ENCODE results near the gene BMAL1. TPM values are rescaled to one million over a fixed set of nuclear protein-coding genes. Genes with fewer than 3 reads are reported as not detected.
"Not testable (repeated sequence)": the region's sequence is repeated elsewhere in the genome, so short reads cannot be mapped to it uniquely, and the experiment has no call there.

BMAL1 gene
- total RNA-seq, 3 donors from 2014 or later (not counting 1 experiment from before 2014, with no cell fraction given) = 142 to 162 (median 145) TPM

DNA sequence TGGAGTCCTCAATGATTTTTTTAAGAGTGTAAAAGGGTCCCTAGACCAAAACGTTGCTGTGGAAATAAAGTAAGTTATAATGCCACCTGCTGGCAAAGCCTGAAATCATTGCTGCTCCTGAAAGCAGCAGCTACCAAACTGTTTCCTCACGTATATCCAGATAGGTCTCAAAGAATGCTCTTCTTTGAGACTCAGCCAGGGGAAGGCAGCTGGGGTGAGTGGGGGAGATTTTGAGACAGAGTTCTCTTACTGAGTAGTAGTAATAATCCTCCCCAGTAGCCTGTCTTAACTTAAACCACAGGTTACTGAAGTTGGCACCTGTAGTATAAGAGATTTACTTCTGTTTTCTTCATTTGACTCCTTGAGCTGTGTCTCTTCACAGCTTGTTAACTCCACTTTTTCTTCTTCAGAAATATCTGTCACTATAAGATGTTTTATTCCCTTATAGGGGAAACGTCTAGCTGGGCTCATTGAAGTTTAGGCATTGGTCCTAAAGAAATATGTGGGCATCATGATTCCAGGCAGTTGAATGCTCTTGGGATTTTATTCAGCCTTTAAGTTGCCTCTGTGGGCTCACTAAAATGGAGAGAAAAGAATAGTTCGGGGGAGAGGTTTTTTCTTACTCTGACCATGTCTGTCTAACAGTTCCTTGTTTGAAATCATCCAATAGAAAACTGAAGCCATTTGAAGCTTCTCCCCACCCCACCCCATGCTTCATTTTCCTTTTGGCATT, 107.5 kb downstream of the BMAL1 start:
- no peak overlapping the region for H3K27ac ChIP-seq (ENCODE audit: low read length)
- H3K27me3 ChIP-seq (ENCODE audit: control insufficient read depth, insufficient read depth, low read length) = no peaks in the 10 kb centered on the region
- Mint-ChIP-seq H3K4me1 (peaks cover 7 to 11% of the 10 kb centered on the region in 2 donors), H3K36me3 (peaks cover 36% of the 10 kb centered on the region), H3K4me3 (no peak overlapping the region), H3K27me3 (ENCODE audit: low read depth in 2 of 2) (no peaks in the 10 kb centered on the region), H3K27ac (peak overlapping the region; percentile 30 to 78), H3K9me3 (no peaks in the 10 kb centered on the region)
- WGBS (ENCODE audit: insufficient coverage) = 37% methylated on average over 3 of the region's 4 CpGs
- no peaks in the 10 kb centered on the region for H3K4me1 ChIP-seq (ENCODE audit: control insufficient read depth, insufficient read depth, low read length)
- TF ChIP-seq CTCF (IDR thresholded peaks at IDR 0.05) = peak; percentile 43
- ATAC-seq (peak in 1 of 3 donors; percentile 35), DNase-seq (peak in 1 of 2 donors; percentile 54)
- H3K36me3 ChIP-seq (ENCODE audit: control insufficient read depth, insufficient read depth, low read length) = peaks cover 91% of the 10 kb centered on the region
- no peaks in the 10 kb centered on the region for H3K9me3 ChIP-seq (ENCODE audit: control insufficient read depth, insufficient read depth, low read length)
- intact Hi-C loops (cut with micrococcal nuclease) = no loop called here
- no peak overlapping the region for H3K4me3 ChIP-seq (ENCODE audit: low read length)

GRCh38 chr11:13386567-13386966, 109.0 kb downstream of the BMAL1 start:
- no peak overlapping the region for H3K27ac ChIP-seq (ENCODE audit: low read length)
- no peaks in the 10 kb centered on the region for H3K9me3 ChIP-seq (ENCODE audit: control insufficient read depth, insufficient read depth, low read length)
- H3K9me3 Mint-ChIP-seq = no peaks in the 10 kb centered on the region
- no peaks in the 10 kb centered on the region for H3K27me3 Mint-ChIP-seq (ENCODE audit: low read depth in 2 of 2)
- DNase-seq (no peak), ATAC-seq (no peak)
- H3K36me3 Mint-ChIP-seq = peaks cover 28% of the 10 kb centered on the region
- H3K4me3 Mint-ChIP-seq = no peak overlapping the region
- WGBS (ENCODE audit: insufficient coverage) = 90% methylated on average over 2 of the region's 2 CpGs
- peaks cover 5 to 7% of the 10 kb centered on the region in 2 donors for H3K4me1 Mint-ChIP-seq
- H3K27ac Mint-ChIP-seq = peak overlapping the region; percentile 30 to 39
- no peaks in the 10 kb centered on the region for H3K27me3 ChIP-seq (ENCODE audit: control insufficient read depth, insufficient read depth, low read length)
- intact Hi-C loops (cut with micrococcal nuclease) = no loop called here
- peaks cover 80% of the 10 kb centered on the region for H3K36me3 ChIP-seq (ENCODE audit: control insufficient read depth, insufficient read depth, low read length)
- no peak overlapping the region for H3K4me3 ChIP-seq (ENCODE audit: low read length)
- H3K4me1 ChIP-seq (ENCODE audit: control insufficient read depth, insufficient read depth, low read length) = no peaks in the 10 kb centered on the region
- no peak for TF ChIP-seq CTCF (IDR thresholded peaks at IDR 0.05)

GRCh38 chr11:13388741-13389140, 111.2 kb downstream of the BMAL1 start:
- WGBS (ENCODE audit: insufficient coverage) = 100% methylated on average over 3 of the region's 5 CpGs
- Mint-ChIP-seq H3K4me1 (peaks cover 0 to 9% of the 10 kb centered on the region in 2 donors), H3K27me3 (ENCODE audit: low read depth in 2 of 2) (no peaks in the 10 kb centered on the region), H3K27ac (peak overlapping the region; percentile 19 to 65), H3K9me3 (no peaks in the 10 kb centered on the region), H3K36me3 (peaks cover 17% of the 10 kb centered on the region), H3K4me3 (no peak overlapping the region)
- Histone ChIP-seq H3K27ac (ENCODE audit: low read length) (no peak overlapping the region), H3K27me3 (ENCODE audit: control insufficient read depth, insufficient read depth, low read length) (no peaks in the 10 kb centered on the region), H3K4me1 (ENCODE audit: control insufficient read depth, insufficient read depth, low read length) (no peaks in the 10 kb centered on the region), H3K4me3 (ENCODE audit: low read length) (no peak overlapping the region), H3K36me3 (ENCODE audit: control insufficient read depth, insufficient read depth, low read length) (peaks cover 63% of the 10 kb centered on the region), H3K9me3 (ENCODE audit: control insufficient read depth, insufficient read depth, low read length) (no peaks in the 10 kb centered on the region)
- DNase-seq = no peak
- ATAC-seq = no peak
- TF ChIP-seq CTCF (IDR thresholded peaks at IDR 0.05) = no peak
- intact Hi-C loops (cut with micrococcal nuclease) = no loop called here

DNA sequence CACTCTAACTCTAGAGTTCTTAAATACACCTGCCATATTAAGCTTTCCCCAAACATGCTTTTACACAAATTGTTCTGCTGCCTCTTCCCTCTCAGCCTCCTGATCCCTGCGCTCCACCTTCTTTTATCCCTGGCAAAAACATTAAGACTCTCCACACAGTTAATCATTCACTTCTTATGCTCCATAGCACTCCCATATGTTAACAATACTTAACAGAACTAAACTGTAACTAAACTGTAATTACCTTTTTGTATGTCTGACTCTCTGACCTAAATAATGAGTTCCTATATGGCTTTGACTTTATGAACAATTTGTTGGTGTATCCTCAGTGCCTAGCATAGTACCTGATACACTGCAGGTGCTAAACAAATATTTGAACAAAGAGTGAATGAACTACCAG, 113.6 kb downstream of the BMAL1 start:
- Mint-ChIP-seq H3K27ac (peak overlapping the region; percentile 9 to 19), H3K27me3 (ENCODE audit: low read depth in 2 of 2) (no peaks in the 10 kb centered on the region), H3K36me3 (peaks cover 16% of the 10 kb centered on the region), H3K4me1 (peaks cover 0 to 4% of the 10 kb centered on the region in 2 donors), H3K4me3 (no peak overlapping the region), H3K9me3 (no peaks in the 10 kb centered on the region)
- no peak overlapping the region for H3K4me3 ChIP-seq (ENCODE audit: low read length)
- ATAC-seq = no peak
- TF ChIP-seq CTCF (IDR thresholded peaks at IDR 0.05) = no peak
- WGBS (ENCODE audit: insufficient coverage) = 97% methylated on average over 1 of the region's 1 CpG
- H3K36me3 ChIP-seq (ENCODE audit: control insufficient read depth, insufficient read depth, low read length) = peaks cover 44% of the 10 kb centered on the region
- intact Hi-C loops (cut with micrococcal nuclease) = no loop called here
- H3K9me3 ChIP-seq (ENCODE audit: control insufficient read depth, insufficient read depth, low read length) = no peaks in the 10 kb centered on the region
- H3K4me1 ChIP-seq (ENCODE audit: control insufficient read depth, insufficient read depth, low read length) = no peaks in the 10 kb centered on the region
- DNase-seq = no peak
- no peak overlapping the region for H3K27ac ChIP-seq (ENCODE audit: low read length)
- no peaks in the 10 kb centered on the region for H3K27me3 ChIP-seq (ENCODE audit: control insufficient read depth, insufficient read depth, low read length)

DNA sequence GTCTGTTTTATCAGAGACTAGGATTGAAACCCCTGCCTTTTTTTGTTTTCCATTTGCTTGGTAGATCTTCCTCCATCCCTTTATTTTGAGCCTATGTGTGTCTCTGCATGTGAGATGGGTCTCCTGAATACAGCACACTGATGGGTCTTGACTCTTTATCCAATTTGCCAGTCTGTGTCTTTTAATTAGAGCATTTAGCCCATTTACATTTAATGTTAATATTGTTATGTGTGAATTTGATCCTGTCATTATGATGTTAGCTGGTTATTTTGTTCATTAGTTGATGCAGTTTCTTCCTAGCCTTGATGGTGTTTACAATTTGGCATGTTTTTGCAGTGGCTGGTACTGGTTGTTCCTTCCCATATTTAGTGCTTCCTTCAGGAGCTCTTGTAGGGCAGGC, 120.7 kb downstream of the BMAL1 start:
- H3K9me3 ChIP-seq (ENCODE audit: control insufficient read depth, insufficient read depth, low read length); ATAC-seq; intact Hi-C loops (cut with micrococcal nuclease); H3K4me1 Mint-ChIP-seq; DNase-seq; H3K9me3 Mint-ChIP-seq; H3K27ac Mint-ChIP-seq; H3K27ac ChIP-seq (ENCODE audit: low read length); H3K4me1 ChIP-seq (ENCODE audit: control insufficient read depth, insufficient read depth, low read length); H3K4me3 ChIP-seq (ENCODE audit: low read length); H3K27me3 Mint-ChIP-seq (ENCODE audit: low read depth in 2 of 2); H3K4me3 Mint-ChIP-seq; H3K27me3 ChIP-seq (ENCODE audit: control insufficient read depth, insufficient read depth, low read length): not testable (repeated sequence)
- H3K36me3 Mint-ChIP-seq = peaks cover 13% of the 10 kb centered on the region
- H3K36me3 ChIP-seq (ENCODE audit: control insufficient read depth, insufficient read depth, low read length) = peaks cover 22% of the 10 kb centered on the region

Data from natural killer cell (primary cell).